GM21360 (cell line): ENCODE measurements around the gene ZFP62.
"Not testable (repeated sequence)": the region's sequence is repeated elsewhere in the genome, so short reads cannot be mapped to it uniquely, and the experiment has no call there.

Source experiments
- ATAC-seq: cut with Tn5 transposase; IDR thresholded peaks from one replicate; pipeline ENCODE4 v1.9.1; 2021; ENCODE audit warnings: mild to moderate bottlenecking, moderate library complexity; ENCODE audit not compliant: unreplicated experiment

The ZFP62 gene

DNA sequence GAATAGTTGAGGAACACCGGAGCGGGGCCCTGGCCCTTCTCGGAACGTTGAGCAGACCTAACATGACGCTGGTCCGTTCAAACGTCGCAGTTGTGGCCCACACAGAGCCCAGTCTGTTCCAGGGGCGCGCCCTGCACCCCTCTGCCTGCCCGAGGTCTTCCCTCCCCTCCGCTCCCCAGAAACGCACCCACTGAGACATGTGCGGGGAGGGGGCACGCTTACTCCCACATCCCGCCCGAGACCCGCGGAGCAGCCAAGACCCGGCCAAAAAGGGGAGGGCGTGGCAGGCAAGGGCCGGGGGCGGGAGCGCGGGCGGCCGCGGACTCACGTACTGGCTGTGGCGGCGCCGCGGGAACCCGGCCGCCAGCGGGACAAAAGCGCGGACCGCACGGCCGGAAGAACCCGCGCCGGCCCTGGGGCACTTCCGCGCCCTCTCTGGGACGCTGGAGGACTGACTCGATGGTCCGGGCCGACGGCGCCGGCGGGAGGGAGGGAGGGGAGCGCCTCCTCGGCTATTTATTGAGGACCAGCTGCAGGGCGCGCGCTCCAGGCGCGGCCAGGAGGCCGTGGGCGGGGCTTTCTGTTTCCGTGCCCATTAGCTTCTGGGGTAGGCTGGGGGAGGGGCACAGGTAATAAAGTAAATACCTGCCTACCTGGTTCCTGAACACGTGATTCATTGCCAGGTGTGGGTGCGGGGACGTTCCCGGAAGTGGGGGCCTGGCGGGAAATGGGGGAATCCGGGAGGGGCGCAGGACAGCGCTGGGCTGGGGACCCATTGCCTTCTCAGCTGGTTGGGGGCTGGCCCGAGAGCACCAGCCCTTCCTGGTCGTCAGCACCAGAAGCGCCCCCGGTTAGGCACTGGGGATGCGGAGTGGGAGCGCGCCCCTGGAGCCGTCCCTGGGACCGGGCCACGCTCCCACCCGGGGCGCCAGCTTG lies at the start of gene ZFP62:
Gene ZFP62 (minus strand): TSS at position 390 of the 936 bp plus-strand sequence. CDS start 57 bp downstream, at position 333.
- ATAC-seq: peak; percentile 87

DNA sequence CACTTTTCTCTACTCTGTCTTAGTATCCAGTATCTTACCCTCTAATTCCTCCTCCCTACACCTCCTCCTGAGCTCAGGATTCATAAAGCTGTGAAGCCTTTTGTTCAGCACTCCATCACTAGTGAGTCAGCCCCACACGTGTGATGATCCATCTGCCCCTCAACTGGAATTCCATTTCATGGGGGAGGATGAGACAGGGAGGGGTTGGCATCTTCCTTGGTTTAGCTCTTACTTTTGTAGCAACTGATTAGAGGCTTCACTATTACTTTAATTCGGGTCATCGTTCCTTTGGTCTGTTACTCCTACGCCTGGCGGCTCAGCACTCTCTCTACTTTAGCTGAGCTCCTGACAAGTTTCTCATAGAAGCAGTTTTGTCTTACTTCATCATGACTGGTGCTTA lies 49.7 kb upstream of the ZFP62 start:
- ATAC-seq: no peak

DNA sequence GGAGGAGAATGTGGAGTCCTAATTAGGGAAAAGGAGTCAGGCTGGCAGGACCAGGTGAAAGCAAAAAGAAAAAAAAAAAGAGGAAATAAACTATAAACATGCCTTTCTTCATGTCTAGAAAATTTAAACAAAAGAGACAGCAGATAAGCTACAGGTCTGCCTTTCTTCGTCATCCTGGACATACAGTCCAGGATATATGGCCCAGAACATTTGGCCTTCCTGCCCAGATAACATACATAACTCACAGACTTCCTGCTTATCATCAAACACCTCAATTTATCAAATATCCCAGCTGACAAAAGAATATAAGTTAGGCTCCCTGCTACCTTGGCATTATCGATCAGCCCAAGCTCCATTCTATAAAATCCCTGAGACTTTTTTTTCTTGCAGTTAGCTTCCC lies 49.1 kb upstream of the ZFP62 start:
- no peak for ATAC-seq

DNA sequence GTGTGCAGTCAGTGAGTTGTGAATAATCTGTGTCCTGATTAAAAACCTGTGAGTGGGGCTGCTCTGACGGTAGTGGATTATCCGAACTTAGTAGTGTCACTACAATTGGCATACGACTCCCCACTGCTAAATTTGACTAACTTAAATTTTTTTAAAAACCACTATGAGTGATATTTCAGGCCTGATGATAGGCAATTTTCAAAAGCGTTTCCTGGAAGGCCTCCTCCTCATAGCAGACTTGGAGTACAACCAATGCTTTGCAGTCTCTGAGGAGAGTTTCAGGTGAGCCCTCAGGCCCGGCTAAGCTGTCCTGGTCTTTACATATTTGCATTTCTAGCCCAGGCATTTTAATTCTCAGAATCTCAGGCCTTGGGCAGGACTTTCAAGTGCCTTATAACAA lies 48.7 kb upstream of the ZFP62 start:
- ATAC-seq: no peak

DNA sequence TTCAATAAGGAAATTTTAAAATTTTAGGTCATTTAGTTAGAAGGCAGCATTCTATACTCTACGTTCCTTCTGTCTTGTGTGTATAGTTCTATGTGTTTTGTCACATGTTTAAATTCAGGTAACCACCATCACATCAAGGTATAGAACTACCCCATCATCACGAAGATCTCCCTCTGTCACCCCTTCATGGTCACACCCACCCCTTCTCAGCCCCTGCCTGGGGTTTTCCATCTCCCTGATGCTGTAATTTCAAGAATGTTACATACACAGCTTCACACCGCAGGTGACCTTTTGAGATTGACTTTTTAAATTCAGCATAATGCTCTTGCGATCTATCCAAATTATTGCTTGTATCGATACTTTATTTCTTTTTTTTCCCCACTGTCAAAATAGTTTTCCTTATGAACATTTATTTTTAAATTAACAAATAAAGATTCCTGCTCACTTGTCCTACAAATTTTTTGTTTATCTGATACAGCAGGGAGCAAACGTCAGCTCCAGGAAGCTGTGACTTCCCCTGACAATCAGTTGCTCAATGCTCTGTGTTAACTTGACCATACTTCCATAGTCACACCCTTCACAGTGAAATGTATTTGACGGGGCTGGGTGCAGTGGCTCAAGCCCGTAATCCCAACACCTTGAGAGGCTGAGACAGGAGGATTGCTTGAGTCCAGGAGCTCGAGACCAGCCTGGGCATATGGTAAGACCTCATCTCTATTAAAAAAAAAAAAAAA lies 48.1 kb upstream of the ZFP62 start:
- ATAC-seq: no peak

DNA sequence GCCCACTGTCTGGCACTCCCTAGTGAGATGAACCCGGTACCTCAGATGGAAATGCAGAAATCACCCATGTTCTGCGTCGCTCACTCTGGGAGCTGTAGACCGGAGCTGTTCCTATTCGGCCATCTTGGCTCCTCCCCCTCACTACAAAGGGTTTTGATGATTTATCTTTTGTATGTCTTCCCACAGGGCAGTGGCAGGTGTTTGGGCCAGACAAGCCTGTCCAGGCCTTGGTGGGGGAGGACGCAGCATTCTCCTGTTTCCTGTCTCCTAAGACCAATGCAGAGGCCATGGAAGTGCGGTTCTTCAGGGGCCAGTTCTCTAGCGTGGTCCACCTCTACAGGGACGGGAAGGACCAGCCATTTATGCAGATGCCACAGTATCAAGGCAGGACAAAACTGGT lies 47.3 kb upstream of the ZFP62 start:
- ATAC-seq: no peak

DNA sequence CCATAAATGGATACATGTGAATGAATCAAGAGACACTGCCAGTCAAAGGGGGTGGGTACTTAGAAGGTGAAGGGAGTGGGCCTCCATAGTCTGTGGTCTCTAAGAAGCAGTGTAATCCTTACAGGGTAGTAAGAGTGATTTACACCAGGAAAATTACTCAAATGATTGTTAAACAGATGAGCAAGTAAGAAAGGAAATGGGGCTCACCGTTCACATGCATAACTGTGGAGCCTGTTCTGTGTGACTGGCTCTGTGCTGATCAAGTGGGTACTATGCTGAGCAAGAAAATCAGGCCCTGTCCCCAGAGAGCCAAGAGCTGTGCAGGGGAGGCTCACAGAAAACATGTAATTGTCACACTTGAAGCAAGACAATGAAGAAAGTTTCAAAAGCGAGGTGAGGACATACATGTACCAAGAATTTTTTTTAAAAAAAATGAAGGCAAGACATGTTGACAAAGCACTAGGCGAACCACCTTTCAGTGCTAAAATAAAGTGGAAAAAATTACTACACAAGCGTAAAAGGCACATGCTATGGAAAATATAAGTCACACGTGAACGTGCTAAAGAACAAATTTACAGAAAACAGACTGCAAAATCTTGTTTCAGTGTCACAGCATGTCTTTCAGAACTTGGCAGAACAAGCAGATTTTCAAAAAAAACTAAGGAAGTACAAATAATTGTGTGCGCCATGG lies 40.4 kb upstream of the ZFP62 start:
- no peak for ATAC-seq

DNA sequence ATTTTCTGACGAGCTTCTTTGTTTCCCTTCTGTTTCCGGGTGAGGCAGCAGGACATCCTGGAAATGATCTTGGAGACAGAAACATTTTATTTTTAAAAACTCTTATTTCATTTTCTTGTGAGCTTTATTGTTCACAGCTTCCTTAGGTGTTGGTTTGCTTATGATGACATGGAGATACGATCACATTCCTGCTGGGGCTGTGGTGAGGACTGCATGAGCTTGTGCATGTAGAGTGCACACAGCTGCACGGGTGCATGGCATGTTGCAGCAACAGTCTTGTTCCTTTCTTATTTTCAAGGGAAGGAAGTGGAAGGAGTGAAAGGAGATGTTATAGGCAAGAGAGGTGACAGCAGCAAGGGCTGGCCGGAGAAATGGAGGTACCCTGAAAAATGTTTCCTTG lies 39.1 kb upstream of the ZFP62 start:
- no peak for ATAC-seq

DNA sequence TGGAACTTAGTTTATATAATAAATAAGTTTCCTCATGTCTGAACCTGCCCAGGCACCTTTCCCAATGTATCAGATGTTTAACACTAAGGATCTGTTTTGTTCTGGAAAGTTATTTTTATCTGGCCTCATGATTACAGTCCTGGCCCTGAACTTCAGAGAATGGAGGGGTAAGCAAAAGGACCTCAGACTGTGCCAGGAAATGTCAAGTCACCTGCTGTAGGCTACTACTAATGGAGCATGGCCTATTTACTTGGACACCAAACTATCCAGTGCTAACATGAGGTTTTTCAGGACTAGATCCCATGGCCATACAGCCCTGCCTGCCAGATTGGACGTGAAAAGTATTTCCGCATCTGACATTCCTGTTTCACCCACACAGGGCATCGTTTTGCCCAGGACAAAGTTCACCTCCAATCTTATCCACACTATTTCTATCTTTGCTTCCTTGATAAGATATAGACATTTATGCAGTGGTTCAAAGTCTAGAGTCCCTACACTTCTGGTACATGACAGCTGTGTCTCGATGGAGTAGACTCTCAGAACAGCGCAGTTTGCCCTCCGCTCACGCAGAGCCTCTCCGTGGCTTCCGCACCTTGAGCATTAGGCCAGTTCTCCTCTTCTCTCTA lies 37.7 kb upstream of the ZFP62 start, which contains the start of gene BTNL8:
Gene BTNL8 (plus strand): TSS at position 539 of the 626 bp plus-strand sequence. CDS start 152 bp downstream, outside the sequence.
- no peak for ATAC-seq

DNA sequence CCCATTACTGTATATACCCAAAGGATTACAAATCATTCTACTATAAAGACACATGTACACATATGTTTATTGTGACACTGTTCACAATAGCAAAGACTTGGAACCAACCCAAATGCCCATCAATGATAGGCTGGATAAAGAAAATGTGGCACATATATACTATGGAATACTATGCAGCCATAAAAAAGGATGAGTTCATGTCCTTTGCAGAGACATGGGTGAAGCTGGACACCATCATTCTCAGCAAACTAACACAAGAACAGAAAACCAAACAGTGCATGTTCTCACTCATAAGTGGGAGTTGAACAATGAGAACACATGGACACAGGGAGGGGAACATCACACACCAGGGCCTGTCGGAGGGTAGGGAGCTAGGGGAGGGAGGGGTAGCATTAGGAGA lies 34.3 kb upstream of the ZFP62 start:
- not testable (repeated sequence) for ATAC-seq

DNA sequence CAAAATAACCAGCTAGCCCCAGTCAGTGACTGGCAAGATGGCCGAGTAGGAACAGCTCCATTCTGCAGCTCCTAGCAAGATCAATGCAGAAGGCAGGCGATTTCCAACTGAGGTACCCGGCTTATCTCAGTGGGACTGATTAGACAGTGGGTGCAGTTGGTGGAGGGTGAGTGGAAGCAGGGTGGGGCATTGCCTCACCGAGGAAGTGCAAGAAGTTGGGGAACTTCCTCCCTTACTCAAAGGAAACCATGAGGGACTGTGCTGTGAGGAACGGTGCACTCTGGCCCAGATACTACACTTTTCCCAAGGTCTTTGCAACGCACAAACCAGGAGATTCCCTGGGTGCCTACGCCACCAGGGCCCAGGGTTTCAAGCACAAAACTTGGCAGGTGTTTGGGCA lies 28.3 kb upstream of the ZFP62 start:
- no peak for ATAC-seq

DNA sequence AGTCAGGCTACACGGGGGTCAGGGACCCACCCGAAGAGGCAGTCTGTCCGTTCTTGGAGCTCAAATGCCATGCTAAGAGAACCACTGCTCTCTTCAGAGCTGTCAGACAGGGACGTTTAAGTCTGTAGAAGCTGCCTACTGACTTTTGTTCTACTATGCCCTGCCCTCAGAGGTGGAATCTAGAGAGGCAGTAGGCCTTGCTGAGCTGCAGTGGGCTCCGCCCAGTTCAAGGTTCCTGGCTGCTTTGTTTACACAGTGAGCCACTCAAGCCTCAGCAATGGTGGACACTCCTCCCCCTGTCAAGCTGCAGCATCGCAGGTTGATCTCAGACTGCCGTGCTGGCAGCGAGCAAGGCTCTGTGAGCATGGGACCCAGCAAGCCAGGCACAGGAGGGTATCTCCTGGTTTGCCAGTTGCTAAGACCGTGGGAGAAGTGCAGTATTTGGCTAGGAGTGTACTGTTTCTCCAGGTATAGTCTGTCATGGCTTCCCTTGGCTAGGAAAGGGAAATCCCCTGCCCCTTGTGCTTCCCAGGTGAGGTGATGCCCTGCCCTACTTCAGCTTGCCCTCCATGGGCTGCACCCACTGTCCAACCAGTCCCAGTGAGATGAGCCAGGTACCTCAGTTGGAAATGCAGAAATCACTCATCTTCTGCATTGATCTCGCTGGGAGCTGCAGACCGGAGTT lies 24.9 kb upstream of the ZFP62 start:
- ATAC-seq: not testable (repeated sequence)

DNA sequence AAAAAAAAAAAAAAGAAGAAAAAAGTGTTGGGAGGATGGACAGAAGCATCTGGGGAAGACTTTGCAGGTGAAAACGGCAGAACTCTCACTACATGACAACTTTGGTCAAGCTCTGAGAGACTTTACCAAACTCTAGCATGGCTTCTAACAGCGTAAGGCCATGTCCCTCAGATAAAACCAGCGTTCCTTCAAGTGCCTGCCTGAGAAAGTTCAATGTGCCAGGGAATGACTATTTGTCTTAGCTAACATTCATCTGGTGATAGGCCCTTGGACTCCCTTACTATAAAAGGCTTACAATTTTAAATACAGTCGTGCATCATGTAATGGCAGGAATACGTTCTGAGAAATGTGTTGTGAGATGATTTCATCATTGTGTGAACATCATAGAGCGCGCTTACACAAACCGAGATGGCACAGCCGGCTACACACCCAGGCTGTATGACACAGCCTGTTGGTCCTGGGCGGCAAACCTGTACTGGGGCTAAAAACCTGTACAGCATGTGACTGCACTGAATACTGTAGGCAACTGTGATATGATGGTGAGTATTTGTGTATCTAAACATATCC lies 14.9 kb upstream of the ZFP62 start:
- no peak for ATAC-seq

DNA sequence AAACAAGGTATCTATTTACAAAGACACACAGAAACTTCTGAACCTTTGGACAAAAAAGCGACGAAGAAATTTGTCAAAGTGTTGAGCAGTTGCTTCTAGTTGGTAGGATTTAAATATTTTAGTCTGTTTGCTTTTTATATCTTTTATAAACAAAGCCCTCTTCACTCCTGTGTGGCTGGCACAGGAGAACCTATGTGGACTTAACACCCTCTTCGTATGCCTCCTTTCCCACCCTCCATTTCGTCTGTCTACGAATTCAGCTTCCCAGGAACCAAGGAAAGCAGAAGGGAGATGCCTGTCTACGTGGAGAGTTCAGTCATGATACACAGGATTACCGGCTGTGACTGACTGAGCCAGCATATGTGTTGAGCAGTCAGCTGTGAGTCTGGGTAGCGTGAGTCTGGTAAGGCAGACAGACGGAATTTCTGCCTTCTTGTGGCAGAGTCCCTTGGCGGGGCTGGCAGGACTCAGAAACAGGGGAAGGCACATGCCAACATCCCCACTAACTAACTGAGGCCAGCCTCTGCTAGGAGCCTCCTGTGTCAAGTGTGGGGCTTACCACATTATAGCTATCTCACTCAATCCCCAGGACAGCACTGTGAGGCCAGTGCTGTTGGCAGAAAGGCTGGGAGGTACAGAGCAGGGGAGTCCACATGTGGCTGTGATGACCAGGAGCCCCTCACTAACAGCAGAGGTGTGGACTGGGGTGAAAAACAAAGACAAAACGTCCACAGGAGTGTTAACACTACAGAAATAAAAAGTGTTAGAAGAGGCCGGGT lies 13.9 kb upstream of the ZFP62 start:
- no peak for ATAC-seq

DNA sequence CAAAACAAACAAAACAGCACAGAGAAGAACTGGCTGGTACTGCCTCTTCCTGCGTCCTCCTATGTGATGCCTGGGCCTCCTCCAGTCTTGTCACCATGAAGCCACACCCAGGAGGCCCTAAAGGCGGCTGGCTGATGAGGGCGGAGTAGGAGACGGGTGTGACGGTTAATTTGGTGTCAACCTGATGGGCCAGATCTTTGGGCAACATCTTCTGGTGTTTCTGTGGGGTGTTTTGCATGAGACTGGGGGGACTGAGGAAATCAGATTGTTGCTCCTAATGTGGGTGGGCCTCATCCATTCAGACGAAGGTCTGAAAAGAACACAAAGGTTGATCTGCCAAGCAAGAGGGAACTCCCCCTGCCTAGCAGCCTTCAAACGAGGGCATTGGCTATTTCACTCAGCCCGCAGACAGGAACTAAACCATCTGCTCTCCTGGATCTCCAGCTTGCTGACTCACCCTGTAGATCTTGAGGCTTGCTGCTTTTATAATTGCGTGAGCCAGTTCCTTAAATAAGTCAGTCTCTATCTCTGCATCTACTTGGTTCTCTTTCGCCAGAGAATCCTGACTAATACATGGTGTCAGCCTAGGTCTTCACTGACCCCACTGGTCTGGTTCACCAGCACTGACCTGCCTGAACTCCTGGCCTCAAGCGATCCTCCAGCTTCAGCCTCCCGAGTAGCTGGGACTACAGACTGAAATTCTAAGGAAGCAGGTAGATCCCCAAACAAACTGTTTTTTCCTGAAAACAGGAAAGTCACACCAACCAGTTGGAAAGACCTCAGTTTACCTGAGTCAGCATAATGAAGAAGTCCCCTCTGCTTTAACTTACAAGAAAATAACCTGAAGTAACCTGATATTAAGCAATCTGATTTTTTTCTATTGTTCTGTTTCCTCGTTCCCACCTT lies 12.8 kb upstream of the ZFP62 start:
- ATAC-seq: no peak

DNA sequence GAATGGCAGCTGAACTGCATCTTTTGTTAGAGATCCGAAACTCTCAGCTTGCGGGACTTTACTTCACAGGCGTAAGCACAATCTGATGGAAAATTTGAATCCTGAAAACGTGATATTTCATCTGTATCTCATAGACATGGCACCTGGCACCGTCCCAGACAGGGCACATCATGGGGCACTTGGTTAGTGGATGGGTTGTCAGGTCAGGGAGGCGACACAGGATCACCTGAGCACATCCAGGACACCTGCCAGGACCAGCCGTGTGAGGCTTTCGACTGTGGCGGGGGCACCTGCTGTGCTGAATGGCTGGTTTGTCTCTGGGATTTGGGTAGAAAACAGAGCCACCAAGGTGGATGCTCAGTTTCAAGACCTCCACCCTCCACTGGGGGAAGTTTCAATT lies 11.3 kb upstream of the ZFP62 start:
- no peak for ATAC-seq

DNA sequence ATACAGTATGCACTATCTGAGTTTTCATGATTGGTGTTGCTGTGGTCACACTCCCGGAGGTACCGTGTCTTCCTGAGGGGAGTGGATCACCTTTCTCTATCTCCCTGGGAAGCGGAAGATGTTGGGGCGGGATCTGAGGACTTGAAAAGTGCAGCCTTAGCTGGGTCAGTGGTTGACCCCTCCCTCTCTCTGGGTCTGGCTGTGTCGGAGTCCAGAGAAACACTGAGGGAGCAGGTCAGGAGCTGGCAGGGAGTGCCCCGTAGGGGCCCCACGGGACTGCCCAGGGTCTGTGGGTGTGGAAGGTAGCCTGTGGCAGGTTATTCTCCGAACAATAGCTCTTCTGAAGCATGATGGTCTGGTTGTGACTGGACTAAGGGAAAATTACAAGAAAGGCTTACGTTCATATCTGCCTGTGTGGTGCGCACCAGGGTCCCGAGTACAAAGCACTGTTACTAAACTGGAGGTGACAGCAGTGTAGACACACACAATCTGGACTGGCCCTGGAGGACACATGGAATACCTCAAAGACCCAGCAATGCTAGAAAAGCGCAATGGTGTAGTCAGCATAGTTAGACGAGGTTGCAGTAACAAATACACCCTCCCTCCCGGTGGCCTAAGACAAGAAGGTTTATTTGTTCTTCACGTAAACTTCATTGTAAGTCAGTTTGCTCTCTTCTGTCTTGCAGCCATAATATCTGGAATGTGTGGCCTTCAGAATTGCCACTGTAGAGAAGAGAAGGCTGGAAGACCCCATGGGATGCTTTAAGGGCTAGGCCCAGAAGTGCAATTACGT lies 9.4 kb upstream of the ZFP62 start:
- ATAC-seq: no peak
